GM19438 (cell line): ENCODE data around the gene DCLK2.

Source experiments
- ATAC-seq: cut with Tn5 transposase; IDR thresholded peaks from one replicate; pipeline ENCODE4 v1.9.1; 2021; ENCODE audit warnings: low read depth; ENCODE audit not compliant: unreplicated experiment

Gene DCLK2

DNA sequence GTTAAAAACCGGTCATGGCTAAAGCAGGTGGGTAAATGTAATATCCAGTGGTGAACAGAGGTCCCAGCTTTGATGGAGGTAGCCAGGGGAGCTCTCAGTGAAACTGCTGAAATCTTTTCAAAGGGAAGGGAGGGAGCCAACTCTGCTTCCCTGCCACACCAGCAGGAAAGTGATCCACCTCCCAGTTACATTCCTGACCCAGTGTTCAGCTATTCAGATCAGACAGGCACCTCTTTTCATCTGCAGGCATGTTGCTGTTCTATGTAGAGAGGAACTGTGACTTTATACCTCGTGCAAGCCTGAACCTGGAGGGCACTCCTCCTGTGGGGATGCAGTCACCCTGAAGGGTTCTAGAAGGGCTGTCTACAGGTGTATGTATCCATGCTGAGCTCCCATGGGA lies 37.6 kb downstream of the DCLK2 start:
- no peak for ATAC-seq

DNA sequence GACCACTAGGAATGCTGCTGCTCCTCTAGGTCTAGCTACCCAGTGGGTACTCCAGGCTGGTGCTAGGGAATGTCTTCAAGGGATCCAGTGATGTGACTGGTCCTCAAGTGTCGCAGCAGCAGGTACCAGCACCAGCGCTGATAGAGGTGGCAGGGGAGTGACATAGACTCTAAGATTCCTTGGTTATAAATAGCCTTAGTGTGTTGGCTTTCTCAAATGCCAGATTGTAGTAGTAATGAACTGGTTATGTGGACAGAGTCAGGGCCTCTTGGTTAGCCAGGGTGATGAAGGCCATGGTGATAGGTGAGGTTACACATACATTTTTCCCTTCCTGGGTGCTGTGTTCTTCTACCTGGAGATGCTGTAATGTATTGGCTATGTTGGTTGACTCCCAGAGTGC lies 38.3 kb downstream of the DCLK2 start:
- ATAC-seq: no peak

DNA sequence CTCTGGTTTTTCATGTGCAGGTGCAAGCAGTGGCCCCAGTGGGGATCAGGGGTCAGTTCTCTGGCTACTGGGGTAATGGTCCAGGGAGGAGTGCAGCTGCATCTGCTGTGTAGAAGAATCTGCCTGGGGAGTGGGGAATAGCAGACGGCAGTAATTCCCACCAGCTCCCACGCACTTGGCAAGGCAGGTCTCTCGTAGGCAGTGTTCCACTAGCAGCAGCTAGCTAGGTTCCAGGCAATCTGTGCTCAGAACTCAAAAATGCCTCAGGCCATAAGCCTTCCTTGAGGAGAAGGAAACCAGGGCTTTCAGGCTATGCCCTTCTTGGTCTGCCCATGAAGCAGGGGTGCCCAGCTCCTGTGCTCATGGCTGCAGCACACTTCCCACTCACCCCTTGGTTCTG lies 38.8 kb downstream of the DCLK2 start:
- ATAC-seq: no peak

DNA sequence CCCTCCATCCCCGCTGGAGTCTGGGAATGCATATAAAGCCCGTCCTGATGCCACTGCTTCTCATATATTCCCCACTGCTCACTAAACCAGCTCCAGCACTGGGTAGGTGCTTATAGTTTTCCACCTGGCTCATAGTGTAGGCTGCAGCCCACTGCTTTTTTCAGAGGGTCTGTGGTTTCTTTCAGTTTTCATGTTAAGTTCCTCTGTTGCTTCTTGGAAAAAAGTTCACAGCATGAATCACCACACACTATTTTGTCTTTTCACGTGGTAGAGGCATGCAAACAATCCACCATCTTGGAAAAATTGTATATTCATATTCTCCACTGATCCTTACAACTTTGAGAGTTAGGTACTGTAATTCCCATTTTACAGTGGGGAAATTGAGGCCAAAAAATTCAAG lies 39.4 kb downstream of the DCLK2 start:
- ATAC-seq: no peak

DNA sequence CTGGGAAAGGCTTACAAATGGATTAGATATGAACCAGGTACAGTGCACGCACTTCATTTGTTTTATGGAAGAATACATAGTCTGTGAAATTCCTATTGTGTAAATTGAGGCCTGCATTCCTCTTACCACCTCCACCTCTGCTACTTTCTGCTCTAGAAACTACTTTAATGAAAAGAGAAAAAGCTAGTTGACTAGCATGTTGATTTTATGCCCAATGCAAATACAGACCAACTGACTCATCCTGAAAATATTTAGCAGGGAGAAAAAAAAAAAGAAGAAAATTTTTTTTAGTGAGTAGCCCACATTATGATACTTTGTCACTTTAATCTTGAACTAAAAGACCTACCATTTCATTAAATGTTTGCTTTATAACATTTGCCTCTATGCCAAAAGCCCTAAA lies 41.2 kb downstream of the DCLK2 start:
- no peak for ATAC-seq

DNA sequence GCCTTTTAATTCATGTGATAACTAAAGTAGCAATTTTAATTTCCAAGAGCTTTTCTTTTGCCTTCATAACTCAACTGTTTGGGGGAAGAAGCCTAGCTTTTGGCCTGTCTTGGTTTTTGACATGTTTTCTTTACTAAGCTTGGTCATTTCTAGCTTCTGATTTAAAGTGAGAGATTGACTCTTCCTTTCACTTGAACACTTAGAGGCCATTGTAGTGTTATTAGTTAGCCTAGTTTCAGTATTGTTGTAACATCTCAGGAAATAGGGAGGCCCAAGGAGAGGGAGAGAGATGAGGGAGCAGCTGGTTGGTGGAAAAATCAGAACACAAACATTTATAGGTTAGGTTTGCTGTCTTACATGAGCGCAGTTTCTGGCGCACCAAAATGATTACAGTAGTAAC lies 44.8 kb downstream of the DCLK2 start:
- no peak for ATAC-seq

DNA sequence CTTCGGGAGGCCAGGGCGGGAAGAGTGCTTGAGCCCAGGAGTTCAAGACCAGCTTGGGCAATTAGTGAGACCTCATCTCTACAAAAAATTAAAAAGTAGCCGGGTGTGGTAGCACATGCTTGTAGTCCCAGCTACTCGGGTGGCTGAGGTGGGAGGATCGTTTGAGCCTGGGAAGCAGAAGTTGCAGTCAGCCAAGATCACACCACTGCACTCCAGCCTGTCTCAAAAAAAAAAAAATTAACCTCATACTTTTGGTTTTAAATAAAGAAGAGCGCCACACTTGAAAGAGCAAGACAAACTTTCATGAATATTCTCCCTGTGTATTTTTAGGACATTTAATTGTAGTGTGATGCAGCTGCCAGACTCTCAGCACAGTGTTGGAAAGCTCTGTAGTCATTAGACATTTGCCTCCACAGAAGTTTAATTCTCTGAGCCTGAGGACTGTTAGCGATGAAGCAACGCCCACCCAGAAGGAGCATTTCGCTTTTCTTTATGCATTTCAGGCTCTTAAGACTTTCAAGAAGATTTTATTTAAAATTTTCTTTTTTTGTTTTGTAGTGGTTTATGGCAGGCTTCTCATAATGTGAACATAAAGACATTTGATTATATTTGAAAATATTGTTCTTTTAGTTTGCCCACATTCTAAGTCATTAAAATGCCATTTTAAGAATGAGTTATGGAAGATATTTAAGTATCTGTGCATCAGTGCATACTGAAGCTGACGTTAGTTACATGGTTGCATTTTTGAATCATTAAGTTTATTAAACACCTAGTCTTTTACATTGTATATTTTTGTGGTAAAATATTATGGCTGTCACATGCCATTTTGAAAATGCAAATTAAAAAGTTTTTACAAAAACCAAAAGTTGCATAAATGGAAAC lies 45.8 kb downstream of the DCLK2 start:
- ATAC-seq: no peak

DNA sequence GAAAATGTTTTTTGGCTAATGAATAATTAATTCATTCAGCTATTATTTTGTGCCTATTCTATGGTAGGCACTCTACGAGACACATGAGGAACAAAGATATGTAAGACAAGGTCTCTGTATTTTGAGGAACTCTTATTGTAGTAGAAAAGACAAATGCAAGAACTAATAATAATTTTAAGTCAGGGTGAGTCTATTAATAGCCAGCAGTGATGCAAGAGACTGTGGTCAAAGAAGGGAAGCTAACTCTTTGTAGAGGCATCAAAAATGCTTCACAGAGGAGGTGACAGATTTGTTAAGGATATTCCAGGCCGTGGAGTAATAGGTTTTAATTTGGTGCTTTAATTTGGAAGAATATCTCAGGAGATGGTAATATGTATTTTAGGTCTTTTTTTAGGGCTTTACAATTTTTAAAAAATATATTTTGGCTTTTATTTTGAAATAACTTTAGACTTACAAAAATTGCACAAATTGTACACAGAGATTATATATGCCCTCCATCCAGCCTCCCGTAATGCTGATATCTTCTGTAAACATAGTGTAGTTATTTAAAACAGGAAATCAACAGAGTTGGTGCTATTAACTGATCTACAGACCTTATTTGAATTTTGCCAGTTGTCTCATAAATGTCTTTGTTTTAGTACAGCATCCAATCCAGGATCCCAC lies 48.1 kb downstream of the DCLK2 start:
- ATAC-seq: no peak

DNA sequence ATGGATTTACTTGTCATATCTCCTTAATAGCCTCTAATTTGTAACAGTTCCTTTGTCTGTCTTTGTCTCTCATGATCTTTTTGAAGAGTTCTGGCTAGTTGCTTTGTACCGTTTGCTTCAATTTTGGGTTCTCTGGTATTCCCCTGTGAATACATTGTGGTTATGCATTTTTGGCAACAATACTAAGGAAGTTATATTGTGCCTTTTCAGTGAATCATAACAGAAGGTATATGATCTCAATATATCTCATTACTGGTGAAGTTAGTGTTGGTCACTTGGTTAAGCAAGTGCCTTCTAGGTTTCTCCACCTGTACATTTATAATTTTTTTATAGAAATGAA lies 48.6 kb downstream of the DCLK2 start:
- no peak for ATAC-seq

DNA sequence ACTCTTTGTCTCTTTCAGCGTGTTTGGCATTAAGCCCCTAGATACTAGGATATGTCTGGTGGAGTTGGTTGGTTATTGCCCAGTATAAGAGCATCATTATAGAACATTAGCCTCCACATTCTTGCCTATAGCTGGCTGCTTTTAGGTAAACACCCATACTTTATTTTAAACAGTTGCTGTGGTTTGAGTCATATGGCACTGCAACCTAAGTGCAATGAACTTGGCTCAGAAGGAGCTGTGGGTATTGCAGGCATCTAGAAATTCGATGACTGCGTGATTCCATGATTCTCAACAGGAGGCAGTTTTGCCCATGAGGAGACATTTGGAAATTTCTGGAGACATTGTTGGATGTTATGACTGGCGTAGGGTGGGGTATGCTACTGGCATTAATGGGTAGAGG lies 49.5 kb downstream of the DCLK2 start:
- ATAC-seq: no peak

DNA sequence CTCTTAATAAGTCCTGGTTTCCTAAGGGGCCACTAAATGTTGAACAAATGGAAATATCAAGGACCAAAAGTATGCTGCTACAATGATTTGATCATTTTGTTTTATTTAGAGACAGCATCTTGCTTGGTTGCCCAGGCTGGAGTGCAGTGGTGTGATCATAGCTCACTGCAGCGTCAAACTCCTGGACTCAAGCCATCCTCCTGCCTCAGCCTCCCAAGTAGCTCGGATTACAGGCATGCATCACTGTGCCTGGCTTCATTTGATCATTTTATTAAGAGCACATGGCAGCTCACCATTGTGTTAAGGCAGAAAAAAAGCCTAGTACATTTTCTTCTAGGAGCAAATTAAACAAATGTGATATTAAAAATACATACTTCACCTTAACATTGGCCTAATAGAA lies 52.7 kb downstream of the DCLK2 start:
- ATAC-seq: no peak

DNA sequence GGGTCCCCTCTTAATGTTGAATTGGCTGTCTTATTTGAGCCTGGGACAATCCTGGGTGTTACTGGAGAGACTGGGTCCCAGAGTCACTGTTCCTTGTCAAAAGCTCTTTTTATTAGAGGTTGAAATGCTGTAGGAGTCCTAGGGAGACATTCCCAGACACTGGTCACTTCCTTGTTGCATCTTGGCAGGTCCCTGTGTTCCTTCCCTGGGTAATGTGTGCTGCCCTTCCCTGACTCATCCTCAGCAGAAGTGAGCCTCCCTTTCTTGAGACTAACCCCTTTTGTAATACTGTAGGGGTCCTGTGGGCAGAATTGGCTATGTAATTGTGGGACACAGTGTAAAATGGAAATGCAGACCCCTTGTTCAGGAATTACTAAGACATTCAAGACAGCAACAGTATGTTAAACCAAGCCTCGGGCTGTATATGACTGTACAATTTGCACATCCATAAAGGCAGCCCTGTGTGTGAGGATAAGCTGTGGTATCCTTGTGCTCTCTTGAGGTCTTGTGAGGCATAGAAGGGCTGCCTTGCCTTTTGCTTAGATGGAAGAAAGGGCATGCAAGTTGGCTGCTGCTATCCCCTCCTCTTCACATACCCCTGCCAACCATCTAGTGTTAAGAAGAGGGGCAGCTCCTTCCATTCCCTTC lies 53.5 kb downstream of the DCLK2 start:
- no peak for ATAC-seq

DNA sequence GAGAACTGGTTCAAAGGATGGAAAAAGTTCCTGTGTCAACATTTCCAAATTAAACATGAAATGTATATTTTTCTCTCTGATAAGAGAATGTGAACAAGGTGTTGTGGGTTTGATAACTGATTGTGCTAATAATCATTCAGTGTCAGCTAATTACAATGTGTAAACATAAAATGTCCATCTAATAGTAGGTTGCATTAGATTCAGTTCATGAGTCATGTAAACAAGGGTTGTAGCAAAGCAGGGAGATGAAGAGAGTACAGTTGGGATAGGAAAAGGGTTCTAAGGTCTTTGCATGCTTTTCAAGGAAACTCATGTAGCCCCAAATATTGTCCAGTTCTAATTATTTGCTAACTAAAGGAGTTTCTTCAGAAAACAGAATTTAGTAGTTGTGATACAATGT lies 55.4 kb downstream of the DCLK2 start:
- ATAC-seq: no peak

DNA sequence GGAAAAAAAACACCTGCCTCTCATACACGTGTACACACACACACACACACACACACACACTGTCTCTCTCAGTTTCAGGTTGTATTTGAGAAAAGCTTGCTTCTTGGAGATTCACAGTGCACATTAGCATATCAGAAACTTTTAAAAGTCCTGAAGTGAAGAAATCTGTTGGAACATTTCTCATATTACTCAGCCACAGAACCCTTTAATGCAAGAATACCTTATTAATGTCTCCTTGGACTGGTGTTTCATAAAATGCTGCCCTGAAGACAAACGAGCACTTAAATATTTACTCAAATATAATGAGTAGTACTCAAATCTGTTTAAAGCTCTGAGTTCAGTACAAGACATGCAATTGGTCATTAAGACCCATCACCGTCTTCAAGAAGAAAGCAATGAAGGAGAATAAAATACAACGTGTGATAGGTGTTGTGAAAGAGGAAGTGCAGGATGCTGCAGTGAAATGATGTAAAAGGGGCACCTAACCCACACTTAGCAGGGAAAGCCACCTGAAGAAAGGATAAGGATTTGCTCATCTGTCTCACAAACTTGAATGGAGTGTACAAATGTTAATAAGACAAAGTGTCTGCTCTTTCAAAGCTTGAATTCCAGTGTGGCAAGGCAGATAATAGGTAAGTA lies 57.0 kb downstream of the DCLK2 start:
- no peak for ATAC-seq

DNA sequence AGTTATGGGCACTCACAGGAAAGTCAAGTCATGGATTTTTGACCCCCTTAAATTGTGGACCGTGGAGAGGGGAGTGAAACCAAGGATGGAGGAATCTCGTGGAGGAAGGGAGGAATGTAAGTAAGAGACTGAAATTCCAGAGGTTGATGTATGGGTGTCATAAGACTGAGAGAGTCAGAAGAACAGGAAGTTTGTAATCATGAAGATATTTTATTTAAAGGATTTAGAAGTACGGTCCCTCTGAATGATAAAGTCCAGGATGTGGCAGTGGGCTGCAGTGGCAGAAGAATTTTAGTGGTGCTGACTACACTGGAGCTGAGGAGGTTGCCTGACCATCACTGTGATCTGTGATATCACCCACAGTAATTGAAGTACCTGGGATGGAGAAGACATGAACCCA lies 57.8 kb downstream of the DCLK2 start:
- no peak for ATAC-seq

DNA sequence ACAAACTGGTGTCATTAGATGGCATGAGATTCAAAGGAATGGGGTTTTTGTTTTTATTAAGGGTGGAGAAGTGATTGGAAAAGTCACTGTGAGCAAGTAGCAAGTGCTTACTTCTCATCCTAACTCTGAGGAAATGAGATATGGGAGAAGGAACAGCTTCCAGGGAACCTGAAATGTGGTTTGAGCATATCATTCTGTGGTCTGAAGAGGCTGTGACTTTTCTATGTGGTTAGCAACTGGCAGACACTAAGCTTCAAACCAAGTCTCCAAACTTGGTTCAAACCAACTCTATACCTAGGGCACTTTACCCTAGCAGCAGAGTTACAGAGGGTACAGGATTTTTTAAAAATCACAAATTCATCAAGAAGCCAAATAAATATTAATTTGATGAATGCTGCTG lies 58.2 kb downstream of the DCLK2 start:
- ATAC-seq: no peak

DNA sequence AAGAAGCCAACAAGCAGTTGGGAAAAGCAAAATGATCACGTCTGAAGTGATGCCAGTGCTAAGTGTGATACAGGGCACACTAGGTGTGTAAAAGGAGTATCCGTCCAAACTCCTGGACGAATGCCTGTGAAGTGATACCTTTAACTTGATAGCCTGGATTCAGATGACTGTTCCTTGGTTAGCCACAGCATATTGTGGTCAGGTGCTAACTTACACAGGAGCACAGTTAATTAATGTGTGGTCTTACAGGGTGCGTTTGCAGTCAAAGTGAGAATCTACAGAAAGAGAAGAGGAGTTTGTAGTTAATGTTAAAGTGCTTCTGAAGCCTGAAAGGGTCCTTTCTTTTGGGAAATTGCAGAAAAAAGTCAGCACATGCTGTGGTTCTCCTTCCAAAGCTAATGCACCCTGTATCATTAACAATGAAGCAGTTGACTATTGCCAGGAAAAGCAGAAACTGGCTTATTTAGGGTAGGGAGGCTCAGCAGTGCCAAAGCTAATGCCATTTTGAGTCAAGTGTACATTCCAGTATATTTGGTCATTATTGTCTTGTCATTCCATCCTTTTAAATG lies 61.1 kb downstream of the DCLK2 start:
- no peak for ATAC-seq

DNA sequence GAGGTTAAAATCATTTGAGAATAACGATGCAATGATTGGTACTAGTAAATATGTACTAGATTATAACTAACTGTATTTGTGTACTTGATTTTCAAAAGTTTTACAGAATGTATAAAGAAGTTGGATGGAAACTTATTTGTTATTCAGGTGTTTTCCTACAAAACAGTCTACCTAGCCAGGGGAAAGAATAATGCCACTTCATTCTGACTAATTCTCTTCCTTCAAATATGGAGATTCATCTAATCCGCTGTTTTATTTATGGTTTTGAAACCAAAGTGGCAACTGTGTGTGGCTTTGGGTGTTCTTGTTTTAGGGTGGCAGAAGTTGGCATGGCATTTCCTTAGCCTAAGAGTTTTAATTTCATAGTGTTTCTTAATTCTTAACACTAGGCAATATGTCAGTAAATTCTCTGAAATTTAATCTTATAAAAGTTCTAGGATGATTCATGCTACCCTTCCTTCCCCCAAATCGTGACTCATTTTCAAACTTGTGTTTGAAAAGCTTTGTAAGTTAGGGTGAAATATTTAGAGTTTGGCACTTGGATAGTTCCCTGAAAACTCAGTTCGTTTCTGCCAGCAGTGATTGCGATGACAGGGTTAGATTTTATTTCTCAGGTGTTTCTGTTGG lies 62.6 kb downstream of the DCLK2 start:
- ATAC-seq: no peak

DNA sequence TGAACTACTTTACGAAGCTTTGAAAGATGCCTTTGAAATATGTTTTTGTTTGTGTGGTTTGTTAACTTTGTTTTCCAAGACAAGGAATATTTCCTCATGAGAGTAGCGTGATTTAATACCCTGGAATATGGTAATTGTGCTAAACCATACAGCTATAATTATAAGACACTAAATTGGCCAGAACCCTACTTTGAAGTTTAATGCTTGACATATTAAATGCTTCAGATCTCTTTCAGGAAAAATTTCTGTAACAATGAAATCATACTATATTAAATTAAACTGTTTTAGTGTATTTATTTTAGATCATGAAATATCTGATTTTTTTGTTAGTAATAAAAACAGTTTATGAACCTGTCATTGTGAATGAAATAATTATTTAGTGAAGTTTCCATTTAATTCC lies 63.5 kb downstream of the DCLK2 start:
- ATAC-seq: no peak

DNA sequence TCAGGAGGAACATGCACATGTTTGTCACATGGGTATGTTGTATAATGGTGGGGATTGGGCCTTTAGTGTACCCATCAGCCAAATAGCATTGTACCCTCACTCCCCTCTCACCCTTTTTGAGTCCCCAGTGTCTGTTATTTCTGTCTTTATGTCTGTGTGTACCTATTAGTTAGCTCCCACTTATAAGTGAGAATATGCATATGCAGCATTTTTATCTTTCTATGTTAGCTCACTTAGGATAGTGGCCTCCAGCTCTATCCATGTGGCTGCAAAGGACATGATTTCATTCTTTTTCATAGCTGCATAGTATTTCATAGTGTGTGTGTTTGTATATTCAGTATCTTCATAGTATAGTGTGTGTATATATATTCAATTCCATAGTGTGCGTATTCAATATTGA lies 64.6 kb downstream of the DCLK2 start:
- ATAC-seq: no peak
